ENCODE measurements around the gene LAMA2. TPM values are rescaled to one million over a fixed set of nuclear protein-coding genes. Genes with fewer than 3 reads are reported as not detected.
"Not testable (repeated sequence)": the region's sequence is repeated elsewhere in the genome, so short reads cannot be mapped to it uniquely, and the experiment has no call there.

LAMA2 gene
- total RNA-seq, 1 donor from 2014 or later = 5.3 TPM

- not testable (repeated sequence) for ATAC-seq; DNase-seq (ENCODE audit: low spot score)
Measured at GRCh38 chr6:129172279-129172995, 289.5 kb downstream of the LAMA2 start.

- ATAC-seq (no peak), DNase-seq (ENCODE audit: low spot score) (no peak)
Measured at GRCh38 chr6:129175066-129175465, 292.1 kb downstream of the LAMA2 start.

GRCh38 chr6:129177801-129178200, 294.9 kb downstream of the LAMA2 start:
- no peak for ATAC-seq

GRCh38 chr6:129179283-129179682, 296.3 kb downstream of the LAMA2 start:
- no peak for ATAC-seq

More at GRCh38 chr6:129177801-129178200, 294.9 kb downstream of the LAMA2 start:
- DNase-seq (ENCODE audit: low spot score) = no peak

GRCh38 chr6:129181001-129181400, 298.1 kb downstream of the LAMA2 start:
- ATAC-seq (no peak), DNase-seq (ENCODE audit: low spot score) (no peak)

More at GRCh38 chr6:129179283-129179682, 296.3 kb downstream of the LAMA2 start:
- DNase-seq (ENCODE audit: low spot score) = no peak

GRCh38 chr6:129183187-129183591, 300.3 kb downstream of the LAMA2 start:
- no peak for ATAC-seq
- DNase-seq (ENCODE audit: low spot score) = no peak

GRCh38 chr6:129183681-129184301, 300.9 kb downstream of the LAMA2 start:
- no peak for DNase-seq (ENCODE audit: low spot score)
- ATAC-seq = no peak

- ATAC-seq (no peak), DNase-seq (ENCODE audit: low spot score) (no peak)
Measured at GRCh38 chr6:129184324-129184723, 301.4 kb downstream of the LAMA2 start.

- ATAC-seq (no peak), DNase-seq (ENCODE audit: low spot score) (no peak)
Measured at GRCh38 chr6:129184808-129185366, 301.9 kb downstream of the LAMA2 start.

- DNase-seq (ENCODE audit: low spot score) = no peak
- ATAC-seq = no peak
Measured at GRCh38 chr6:129186988-129187387, 304.1 kb downstream of the LAMA2 start.

GRCh38 chr6:129188306-129188705, 305.4 kb downstream of the LAMA2 start:
- no peak for ATAC-seq

GRCh38 chr6:129188795-129189194, 305.9 kb downstream of the LAMA2 start:
- ATAC-seq (no peak), DNase-seq (ENCODE audit: low spot score) (no peak)

More at GRCh38 chr6:129188306-129188705, 305.4 kb downstream of the LAMA2 start:
- DNase-seq (ENCODE audit: low spot score) = no peak

- no peak for DNase-seq (ENCODE audit: low spot score)
- no peak for ATAC-seq
Measured at GRCh38 chr6:129189266-129189665, 306.3 kb downstream of the LAMA2 start.

- ATAC-seq (no peak), DNase-seq (ENCODE audit: low spot score) (no peak)
Measured at GRCh38 chr6:129191235-129191634, 308.3 kb downstream of the LAMA2 start.

GRCh38 chr6:129192458-129192989, 309.6 kb downstream of the LAMA2 start:
- ATAC-seq (no peak), DNase-seq (ENCODE audit: low spot score) (no peak)

- ATAC-seq = no peak
Measured at GRCh38 chr6:129194306-129194941, 311.5 kb downstream of the LAMA2 start.

GRCh38 chr6:129195161-129195560, 312.2 kb downstream of the LAMA2 start:
- ATAC-seq (no peak), DNase-seq (ENCODE audit: low spot score) (no peak)

More at GRCh38 chr6:129194306-129194941, 311.5 kb downstream of the LAMA2 start:
- DNase-seq (ENCODE audit: low spot score) = no peak

GRCh38 chr6:129195643-129196042, 312.7 kb downstream of the LAMA2 start:
- ATAC-seq (no peak), DNase-seq (ENCODE audit: low spot score) (no peak)

- no peak for DNase-seq (ENCODE audit: low spot score)
- ATAC-seq = no peak
Measured at GRCh38 chr6:129197154-129197553, 314.2 kb downstream of the LAMA2 start.

GRCh38 chr6:129200151-129200550, 317.2 kb downstream of the LAMA2 start:
- ATAC-seq (no peak), DNase-seq (ENCODE audit: low spot score) (no peak)

- no peak for ATAC-seq
- no peak for DNase-seq (ENCODE audit: low spot score)
Measured at GRCh38 chr6:129203190-129203900, 320.4 kb downstream of the LAMA2 start.
